HepG2 (cell line): Measurements from ENCODE around the gene ARL3. TPM values are rescaled to one million over a fixed set of nuclear protein-coding genes. Genes with fewer than 3 reads are reported as not detected.

Source experiments
- ATAC-seq: fragments of 200-7000 bp; cut with Tn5 transposase; 3 replicates; pipeline ENCODE4 v1.9.1; 2020; ENCODE audit warnings: mild to moderate bottlenecking, moderate library complexity
- BruUV-seq: library from RNA; stranded (reverse); fragments of 400-500 nt; replicated peaks from 2 replicates; lab custom pipeline; 2021; lab: Mats Ljungman, UMichigan
- CTCF ChIA-PET: fragments of 300-600 bp; formaldehyde crosslinking; extraction: SDS; loops from one replicate; lab custom pipeline; 2021; ENCODE audit warnings: low total read pairs, inconsistent platforms, low intra/inter-chr PET ratio; lab: Yijun Ruan, JAX
- POLR2A ChIA-PET: fragments of 350-600 bp; sonication (Branson Sonifier 250); formaldehyde crosslinking; loops from one replicate; lab custom pipeline; 2020; ENCODE audit warnings: antibody characterized with exemption, inconsistent platforms; lab: Yijun Ruan, JAX
- DNase-seq: peaks from one replicate; pipeline ENCODE4 v3.0.0-alpha.2; 2015; ENCODE audit warnings: low spot score
- FAIRE-seq: peaks from 3 replicates; lab custom pipeline; 2011; peaks lifted over from hg19 to GRCh38; lab: Jason Lieb, UNC
- H2AFZ ChIP-seq: one replicate; pipeline ENCODE4 v1.6.1; 2011; ENCODE audit warnings: low read length, inconsistent platforms
- H3K27ac ChIP-seq: fragments of 300-600 bp; 3 replicates; pipeline ENCODE4 v1.8.0; 2011; ENCODE audit warnings: mixed run types, mild to moderate bottlenecking, mixed read lengths, low read length, inconsistent platforms; ENCODE audit not compliant: insufficient read depth; ENCODE audit errors: extremely low read length
- H3K27me3 ChIP-seq, 2 experiments: fragments of 200-600 bp in 1 of 2; 2 replicates in 1 of 2; 3 replicates in 1 of 2; pipeline versions ENCODE4 v1.6.0 to v1.8.0; 2011; ENCODE audit warnings: low read length in 2 of 2, mild to moderate bottlenecking in 2 of 2, moderate library complexity in 2 of 2, inconsistent platforms in 1 of 2; ENCODE audit not compliant: insufficient read depth in 2 of 2, control insufficient read depth in 1 of 2
- H3K36me3 ChIP-seq, 2 experiments: fragments of 200-600 bp in 1 of 2; replicated peaks in 1 of 2; 2 replicates in 1 of 2; 3 replicates in 1 of 2; pipeline versions ENCODE4 v1.5.1 to v1.8.0; 2011; ENCODE audit warnings: low read length in 2 of 2, inconsistent platforms in 1 of 2; ENCODE audit not compliant: insufficient read depth in 2 of 2, control insufficient read depth in 1 of 2
- H3K4me1 ChIP-seq: 2 replicates; pipeline ENCODE4 v1.5.1; 2012; ENCODE audit warnings: low read length, inconsistent platforms; ENCODE audit not compliant: insufficient read depth
- H3K4me2 ChIP-seq: 2 replicates; pipeline ENCODE4 v1.6.0; 2011; ENCODE audit warnings: low read depth, low read length, inconsistent platforms
- H3K4me3 ChIP-seq, 3 experiments: fragments of 200-600 bp in 1 of 3; sonication (generic), shearing (Covaris generic) in 1 of 3; replicated peaks in 1 of 3; 2 replicates each; pipeline ENCODE4 v1.5.1; 2011 to 2016; ENCODE audit warnings: low read length in 3 of 3, inconsistent platforms in 2 of 3, low read depth in 2 of 3, mild to moderate bottlenecking in 2 of 3, control low read depth in 1 of 3, mixed read lengths in 1 of 3; ENCODE audit not compliant: insufficient read depth in 1 of 3
- H3K79me2 ChIP-seq: one replicate; pipeline ENCODE4 v1.6.1; 2011; ENCODE audit warnings: low read length, inconsistent platforms; ENCODE audit not compliant: insufficient read depth
- H3K9ac ChIP-seq: 2 replicates; pipeline ENCODE4 v1.6.0; 2011; ENCODE audit warnings: mild to moderate bottlenecking, low read depth, low read length, inconsistent platforms; ENCODE audit not compliant: insufficient read depth
- H3K9me3 ChIP-seq: 2 replicates; pipeline ENCODE4 v1.5.1; 2012; ENCODE audit warnings: mild to moderate bottlenecking, low read length
- H4K20me1 ChIP-seq: 2 replicates; pipeline ENCODE4 v1.6.0; 2011; ENCODE audit warnings: inconsistent platforms, mild to moderate bottlenecking, low read length, moderate library complexity; ENCODE audit not compliant: insufficient read depth
- ARNT ChIP-seq: fragments of 450-650 bp; IDR thresholded peaks from 2 replicates; pipeline ENCODE4 v1.6.1; 2017
- ASH2L ChIP-seq: fragments of 300-600, 200-600 bp; sonication (generic); IDR thresholded peaks from 2 replicates; pipeline ENCODE4 v1.7.0; 2017; ENCODE audit warnings: low read depth, mild to moderate bottlenecking, moderate library complexity, mixed read lengths, low read length; ENCODE audit not compliant: insufficient read length
- ATF4 ChIP-seq, 2 experiments: fragments of 450-650 bp in 1 of 2; sonication (generic) in 1 of 2; formaldehyde crosslinking; IDR thresholded peaks; 2 replicates each; pipeline versions ENCODE4 v1.5.0 to v1.8.0; 2020 to 2022; ENCODE audit warnings: mild to moderate bottlenecking in 1 of 2, missing genetic modification reagents in 1 of 2
- BRCA1 ChIP-seq: sonication (generic); formaldehyde crosslinking; IDR thresholded peaks from 2 replicates; pipeline ENCODE4 v1.4.0; 2020; ENCODE audit warnings: missing genetic modification reagents
- IRF2 ChIP-seq: IDR thresholded peaks from 2 replicates; pipeline ENCODE4 v1.6.1; 2018; ENCODE audit warnings: missing genetic modification reagents, missing compliant biosample characterization
- KDM5A ChIP-seq: fragments of 200-600 bp; sonication (generic); IDR thresholded peaks from 2 replicates; pipeline ENCODE4 v1.7.0; 2018; ENCODE audit warnings: antibody characterized with exemption, mild to moderate bottlenecking, low read length, borderline replicate concordance
- NCOA1 ChIP-seq: sonication (generic); formaldehyde crosslinking; IDR thresholded peaks from 2 replicates; pipeline ENCODE4 v1.9.0; 2021; ENCODE audit warnings: missing genetic modification reagents
- REL ChIP-seq: sonication (generic); formaldehyde crosslinking; conservative IDR thresholded peaks from 2 replicates; pipeline ENCODE4 v1.8.0; 2022; ENCODE audit warnings: mild to moderate bottlenecking, missing genetic modification reagents, moderate library complexity
- RFX3 ChIP-seq: IDR thresholded peaks from 2 replicates; pipeline ENCODE4 v1.6.1; 2016; ENCODE audit warnings: missing biosample characterization, missing genetic modification reagents
- SAFB2 ChIP-seq: sonication (generic); formaldehyde crosslinking; IDR thresholded peaks from 2 replicates; pipeline ENCODE4 v1.5.1; 2020; ENCODE audit warnings: missing genetic modification reagents, low read depth, mild to moderate bottlenecking, borderline replicate concordance
- SPEN ChIP-seq: sonication (generic); formaldehyde crosslinking; IDR thresholded peaks from 2 replicates; pipeline ENCODE4 v1.5.1; 2020; ENCODE audit warnings: low read depth, mild to moderate bottlenecking, missing genetic modification reagents
- ZHX2 ChIP-seq, 2 experiments: sonication (generic) in 1 of 2; formaldehyde crosslinking in 1 of 2; IDR thresholded peaks; 2 replicates each; pipeline versions ENCODE4 v1.6.1 to v1.9.0; 2014 to 2022; ENCODE audit warnings: antibody characterized with exemption in 1 of 2, borderline replicate concordance in 1 of 2, inconsistent platforms in 1 of 2, low read depth in 1 of 2, missing genetic modification reagents in 1 of 2
- ZNF121 ChIP-seq: sonication (generic); formaldehyde crosslinking; IDR thresholded peaks from 2 replicates; pipeline ENCODE4 v1.5.0; 2020; ENCODE audit warnings: mild to moderate bottlenecking, missing genetic modification reagents
- ZNF326 ChIP-seq: sonication (generic); formaldehyde crosslinking; IDR thresholded peaks from 2 replicates; pipeline ENCODE4 v1.4.0; 2020; ENCODE audit warnings: missing genetic modification reagents, borderline replicate concordance
- ZNF331 ChIP-seq: sonication (generic); formaldehyde crosslinking; IDR thresholded peaks from 2 replicates; pipeline ENCODE4 v1.4.0; 2020; ENCODE audit warnings: missing genetic modification reagents
- ZNF414 ChIP-seq: sonication (generic); formaldehyde crosslinking; IDR thresholded peaks from 2 replicates; pipeline ENCODE4 v1.5.0; 2020; ENCODE audit warnings: missing genetic modification reagents
- ZNF44 ChIP-seq: sonication (generic); formaldehyde crosslinking; IDR thresholded peaks from 2 replicates; pipeline ENCODE4 v1.5.1; 2020; ENCODE audit warnings: mild to moderate bottlenecking, missing genetic modification reagents
- ZNF569 ChIP-seq: sonication (generic); formaldehyde crosslinking; IDR thresholded peaks from 2 replicates; pipeline ENCODE4 v1.5.0; 2020; ENCODE audit warnings: mild to moderate bottlenecking, missing genetic modification reagents, moderate library complexity, borderline replicate concordance
- ZSCAN12 ChIP-seq: sonication (generic); formaldehyde crosslinking; IDR thresholded peaks from 2 replicates; pipeline ENCODE4 v1.9.0; 2021; ENCODE audit warnings: mild to moderate bottlenecking, missing genetic modification reagents
- WGBS: methylation state at CpG from one replicate; pipeline ENCODE4 v1.1.6; 2017; ENCODE audit warnings: low lambda C conversion rate; 5-methylcytosine and 5-hydroxymethylcytosine counted together
- in situ Hi-C: cut with HindIII; loops from 2 replicates; pipeline ENCODE4 v1.10.0; 2017; ENCODE audit warnings: low pct_unique_long_range_greater_than_20kb; ENCODE audit not compliant: extremely low pct_ligation_motif_present
- intact Hi-C: fragments of 100-400 bp; cut with micrococcal nuclease; formaldehyde crosslinking; loops from one replicate; pipeline ENCODE4 v1.10.0; 2022; ENCODE audit not compliant: unreplicated experiment
- polyA plus RNA-seq, 8 experiments: library from polyadenylated mRNA; depleted of rRNA in 3 of 8; stranded (reverse) in 7 of 8; unstranded in 1 of 8; fragments of >200 nt; fragmentation: Illumina TruSeq in 4 of 8; extraction: Trizol in 4 of 8; gene quantifications; 2 replicates each; pipeline versions ENCODE4 v1.2.1 to v1.2.3, GENCODE V29; 2011 to 2016; ENCODE audit warnings: low read depth in 4 of 8, missing spikeins in 1 of 8, mixed read lengths in 1 of 8; ENCODE audit not compliant: insufficient read depth in 1 of 8
- total RNA-seq, 5 experiments: library from RNA; depleted of rRNA; stranded (reverse); fragments of >200 nt; fragmentation: Illumina TruSeq; extraction: Trizol; gene quantifications; 2 replicates each; pipeline ENCODE4 v1.2.3, GENCODE V29; 2016; ENCODE audit warnings: low read depth in 1 of 5

ARL3 gene
- total and polyA plus RNA-seq, 2 of the 13 experiments (the other 11 are each of a cell fraction or from before 2014, with no cell fraction given), result 5.2 to 6.6 TPM

DNA sequence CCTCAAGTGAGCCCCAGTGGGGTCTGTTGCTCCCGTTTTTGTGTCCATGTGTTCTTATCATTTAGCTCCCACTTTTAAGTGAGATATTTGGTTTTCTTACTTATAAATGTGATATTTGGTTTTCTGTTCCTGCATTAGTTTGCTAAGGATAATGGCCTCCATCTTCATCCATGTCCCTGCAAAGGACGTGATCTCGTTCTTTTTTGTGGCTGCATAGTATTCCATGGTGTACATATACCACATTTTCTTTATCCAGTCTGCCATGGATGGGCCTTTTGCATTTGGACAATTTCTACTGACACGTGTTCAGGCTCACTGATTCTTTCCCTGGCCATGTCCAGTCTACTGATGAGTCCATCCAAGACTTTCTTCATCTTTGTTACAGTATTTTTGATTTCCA, 9.8 kb upstream of the ARL3 start:
- ChIA-PET CTCF (no interaction called here), POLR2A (no interaction called here)
- Histone ChIP-seq H4K20me1 (no peaks in the 10 kb centered on the region), H3K4me3 (no peak overlapping the region), H3K27me3 (no peaks in the 10 kb centered on the region), H3K27ac (no peak overlapping the region), H2AFZ (no peak overlapping the region), H3K9ac (no peak overlapping the region), H3K36me3 (peaks cover 8 to 37% of the 10 kb centered on the region in 2 experiments), H3K4me1 (peaks cover 21% of the 10 kb centered on the region), H3K9me3 (no peaks in the 10 kb centered on the region), H3K4me2 (no peak overlapping the region), H3K79me2 (peaks cover 29% of the 10 kb centered on the region)
- in situ Hi-C loops, result loop anchor here (10.0 kb wide), 1 partner anchor 181 kb away; no protein-coding TSS in a partner anchor
- no peak for FAIRE-seq
- 93% methylated on average over 4 of the region's 4 CpGs for WGBS
- no peak for DNase-seq
- no TSS peak for BruUV-seq
- intact Hi-C loops, result no loop called here
- no peak for ATAC-seq
- TF ChIP-seq SPEN (no peak), SAFB2 (CRISPR knock-in tag) (no peak), ARNT (no peak), ZSCAN12 (CRISPR knock-in tag) (no peak), ZNF121 (CRISPR knock-in tag) (no peak), NCOA1 (CRISPR knock-in tag) (no peak), ATF4 (CRISPR knock-in tag; IDR thresholded peaks at IDR 0.05) (no peak), ZNF326 (no peak), ZNF569 (CRISPR knock-in tag) (no peak), ZNF44 (CRISPR knock-in tag) (no peak), ZNF414 (CRISPR knock-in tag) (no peak), ZNF331 (CRISPR knock-in tag) (no peak), ASH2L (no peak), IRF2 (CRISPR knock-in tag) (no peak), RFX3 (CRISPR knock-in tag) (no peak), ZHX2 (IDR thresholded peaks at IDR 0.05; ENCODE audit: low read depth) (no peak), ZHX2 (CRISPR knock-in tag; IDR thresholded peaks at IDR 0.05; ENCODE audit: borderline replicate concordance) (no peak), BRCA1 (CRISPR knock-in tag) (no peak), KDM5A (no peak), REL (CRISPR knock-in tag) (no peak)
